Immature natural killer cell (primary cell): ENCODE results near the gene MSRB2. TPM values are rescaled to one million over a fixed set of nuclear protein-coding genes. Genes with fewer than 3 reads are reported as not detected.

ENCODE experiments used
- DNase-seq, 3 donors: peaks; one replicate each; pipeline ENCODE4 v3.0.0; 2022; ENCODE audit warnings: mixed read lengths in 1 of 3
- H3K27ac Mint-ChIP-seq, 6 donors: one replicate each; pipeline ENCODE4 v1.8.0; 2020; ENCODE audit warnings: mixed read lengths in 6 of 6, mild to moderate bottlenecking in 5 of 6, inconsistent platforms in 4 of 6, moderate library complexity in 3 of 6
- H3K27me3 Mint-ChIP-seq, 3 donors: one replicate each; pipeline ENCODE4 v1.8.0; 2020 to 2021; ENCODE audit warnings: low read depth in 3 of 3, mild to moderate bottlenecking in 3 of 3, mixed read lengths in 3 of 3, moderate library complexity in 3 of 3, inconsistent platforms in 1 of 3
- H3K36me3 Mint-ChIP-seq, 3 donors: one replicate each; pipeline ENCODE4 v1.8.0; 2020; ENCODE audit warnings: mixed read lengths in 3 of 3, inconsistent platforms in 2 of 3, mild to moderate bottlenecking in 2 of 3
- H3K4me1 Mint-ChIP-seq, 2 donors: one replicate each; pipeline ENCODE4 v1.8.0; 2020; ENCODE audit warnings: inconsistent platforms in 2 of 2, mild to moderate bottlenecking in 2 of 2, mixed read lengths in 2 of 2, moderate library complexity in 1 of 2
- H3K4me3 Mint-ChIP-seq, 5 donors: one replicate each; pipeline ENCODE4 v1.8.0; 2020; ENCODE audit warnings: mild to moderate bottlenecking in 5 of 5, mixed read lengths in 5 of 5, inconsistent platforms in 3 of 5, moderate library complexity in 3 of 5
- H3K9me3 Mint-ChIP-seq, 6 donors: one replicate each; pipeline ENCODE4 v1.8.0; 2020; ENCODE audit warnings: mild to moderate bottlenecking in 6 of 6, mixed read lengths in 6 of 6, inconsistent platforms in 4 of 6, moderate library complexity in 3 of 6
- polyA plus RNA-seq, 3 donors: library from polyadenylated mRNA; unstranded; fragments of 300-500 nt; fragmentation: Illumina TruSeq; gene quantifications; one replicate each; pipeline ENCODE4 v1.2.3, GENCODE V29; 2021

MSRB2 gene
- polyA plus RNA-seq, 3 donors from 2014 or later: 8.4 to 9.3 (median 9.3) TPM

DNA sequence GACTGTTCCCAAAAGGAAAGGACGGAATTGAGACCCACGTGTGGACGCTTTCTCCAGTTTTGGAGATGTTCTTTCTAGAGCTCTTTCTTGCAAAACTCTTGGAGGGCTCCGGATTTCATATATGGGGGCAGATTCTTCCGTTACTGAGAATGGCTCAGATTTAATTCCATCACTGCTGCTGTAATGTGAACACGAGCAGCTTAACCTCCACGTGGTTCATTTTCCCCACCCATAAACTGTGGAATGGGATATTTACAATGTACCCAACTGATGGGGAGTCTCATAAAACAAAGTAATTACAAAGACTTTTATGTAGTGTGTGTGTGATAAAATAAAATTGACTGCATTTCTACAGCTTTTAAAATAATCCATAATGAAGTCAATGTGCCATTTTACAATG is 15.1 kb upstream of the MSRB2 start:
- H3K4me1 Mint-ChIP-seq: no peaks in the 10 kb centered on the region
- H3K4me3 Mint-ChIP-seq: no peak overlapping the region
- peaks cover 0 to 5% (median 0%) of the 10 kb centered on the region in 3 donors for H3K36me3 Mint-ChIP-seq
- peaks cover 0 to 4% (median 0%) of the 10 kb centered on the region in 6 donors for H3K9me3 Mint-ChIP-seq
- H3K27me3 Mint-ChIP-seq: peaks cover 4 to 43% (median 14%) of the 10 kb centered on the region in 3 donors
- no peak for DNase-seq
- H3K27ac Mint-ChIP-seq: no peak overlapping the region

GRCh38 chr10:23081221-23081750 is 14.1 kb upstream of the MSRB2 start:
- peaks cover 0 to 5% (median 0%) of the 10 kb centered on the region in 3 donors for H3K36me3 Mint-ChIP-seq
- H3K27ac Mint-ChIP-seq: no peak overlapping the region
- no peak for DNase-seq
- H3K27me3 Mint-ChIP-seq: peaks cover 4 to 38% (median 14%) of the 10 kb centered on the region in 3 donors
- peaks cover 0 to 4% (median 0%) of the 10 kb centered on the region in 6 donors for H3K9me3 Mint-ChIP-seq
- no peak overlapping the region for H3K4me3 Mint-ChIP-seq
- no peaks in the 10 kb centered on the region for H3K4me1 Mint-ChIP-seq

DNA sequence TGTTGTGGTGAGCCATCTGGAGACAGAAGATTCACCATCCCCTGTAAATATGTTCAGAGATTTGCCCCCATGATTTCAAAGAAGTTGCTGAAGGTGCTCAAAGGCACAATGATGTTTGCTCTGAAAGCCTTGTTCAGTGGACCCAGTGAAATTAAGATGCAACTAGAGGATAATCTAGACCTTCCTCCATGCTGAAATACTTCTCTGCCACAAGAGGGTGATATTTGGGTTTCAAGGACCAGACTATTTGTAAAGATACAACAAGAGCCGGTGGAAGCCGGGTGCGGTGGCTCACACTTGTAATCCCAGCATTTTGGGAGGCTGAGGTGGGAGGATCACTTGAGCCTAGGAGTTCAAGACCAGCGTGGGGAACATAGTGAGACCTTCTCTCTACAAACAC is 13.5 kb upstream of the MSRB2 start:
- Mint-ChIP-seq H3K36me3 (peaks cover 0 to 5% (median 0%) of the 10 kb centered on the region in 3 donors), H3K4me3 (no peak overlapping the region), H3K27ac (no peak overlapping the region), H3K4me1 (no peaks in the 10 kb centered on the region), H3K9me3 (peaks cover 0 to 4% (median 0%) of the 10 kb centered on the region in 6 donors), H3K27me3 (peaks cover 2 to 38% (median 14%) of the 10 kb centered on the region in 3 donors)
- no peak for DNase-seq

DNA sequence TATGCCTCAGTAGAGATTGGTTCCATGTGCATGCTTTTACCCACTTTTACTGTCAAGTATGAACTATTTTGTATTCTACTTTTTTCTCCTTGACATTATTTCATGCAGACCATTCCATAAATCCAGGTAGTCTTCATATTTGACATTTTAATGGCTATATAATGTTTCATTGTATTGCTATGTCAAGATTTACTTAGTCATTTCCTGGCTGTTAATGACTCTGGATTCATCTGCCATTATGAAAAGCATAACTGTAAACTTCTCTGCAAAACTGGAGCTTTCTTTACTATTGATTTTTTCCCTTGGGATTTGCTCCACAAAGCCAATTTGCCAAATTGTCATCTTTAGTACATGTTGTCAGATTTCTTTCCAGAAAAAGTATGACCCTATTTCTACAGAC is 6.8 kb upstream of the MSRB2 start:
- Mint-ChIP-seq H3K36me3 (peaks cover 0 to 5% (median 0%) of the 10 kb centered on the region in 3 donors), H3K27ac (no peak overlapping the region), H3K9me3 (peaks cover 0 to 4% (median 0%) of the 10 kb centered on the region in 6 donors), H3K4me1 (no peaks in the 10 kb centered on the region), H3K4me3 (no peak overlapping the region), H3K27me3 (peaks cover 0 to 7% (median 2%) of the 10 kb centered on the region in 3 donors)
- DNase-seq: no peak

DNA sequence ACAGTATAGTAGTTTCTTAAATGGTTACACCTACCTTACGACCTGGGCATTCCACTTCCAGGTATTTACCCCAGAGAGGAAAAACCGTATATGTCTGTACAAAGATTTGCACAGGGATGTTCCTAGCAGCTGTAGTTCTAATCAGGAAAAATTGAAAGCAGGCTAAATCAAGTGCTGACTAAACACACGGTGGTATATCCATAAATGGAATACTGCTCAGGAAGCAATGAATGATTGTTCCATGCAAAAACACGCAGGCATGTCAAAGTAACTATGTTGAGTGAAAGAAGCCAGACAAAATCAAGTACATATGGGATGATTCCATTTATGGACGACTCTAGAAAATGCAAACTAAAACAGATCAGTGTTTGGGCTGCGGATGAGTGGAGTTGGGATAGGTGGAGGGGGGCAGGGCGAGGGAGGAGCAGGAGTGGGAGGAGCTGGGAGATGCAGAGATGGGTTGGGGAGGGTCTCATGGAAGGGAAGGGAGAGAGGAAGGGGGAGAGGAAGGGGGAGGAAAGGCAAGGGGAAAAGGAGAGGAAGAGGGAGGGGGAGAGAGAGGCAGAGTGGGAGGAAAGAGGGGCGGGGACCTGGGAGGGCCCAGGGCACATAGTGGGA is 484 bp upstream of the MSRB2 start:
- H3K9me3 Mint-ChIP-seq: no peaks in the 10 kb centered on the region

GRCh38 chr10:23095966-23096801 is 805 bp downstream of the MSRB2 start:
- Mint-ChIP-seq H3K9me3 (peaks cover 0 to 1% (median 0%) of the 10 kb centered on the region in 6 donors), H3K4me1 (peaks cover 15 to 40% of the 10 kb centered on the region in 2 donors), H3K36me3 (no peaks in the 10 kb centered on the region), H3K4me3 (peak overlapping the region; percentile 86 to 95 (median 92)), H3K27ac (peak overlapping the region; percentile 62 to 90 (median 84)), H3K27me3 (peaks cover 2 to 3% (median 2%) of the 10 kb centered on the region in 3 donors)
- peak; percentile 18 to 38 (median 26) for DNase-seq

More for the DNA sequence above, 484 bp upstream of the MSRB2 start:
- Mint-ChIP-seq H3K4me3 (peak overlapping the region; percentile 83 to 93 (median 87)), H3K27ac (peak overlapping the region; percentile 6 to 85 (median 73)), H3K36me3 (no peaks in the 10 kb centered on the region), H3K4me1 (peaks cover 15 to 30% of the 10 kb centered on the region in 2 donors), H3K27me3 (peaks cover 2 to 3% (median 2%) of the 10 kb centered on the region in 3 donors)
- no peak for DNase-seq

DNA sequence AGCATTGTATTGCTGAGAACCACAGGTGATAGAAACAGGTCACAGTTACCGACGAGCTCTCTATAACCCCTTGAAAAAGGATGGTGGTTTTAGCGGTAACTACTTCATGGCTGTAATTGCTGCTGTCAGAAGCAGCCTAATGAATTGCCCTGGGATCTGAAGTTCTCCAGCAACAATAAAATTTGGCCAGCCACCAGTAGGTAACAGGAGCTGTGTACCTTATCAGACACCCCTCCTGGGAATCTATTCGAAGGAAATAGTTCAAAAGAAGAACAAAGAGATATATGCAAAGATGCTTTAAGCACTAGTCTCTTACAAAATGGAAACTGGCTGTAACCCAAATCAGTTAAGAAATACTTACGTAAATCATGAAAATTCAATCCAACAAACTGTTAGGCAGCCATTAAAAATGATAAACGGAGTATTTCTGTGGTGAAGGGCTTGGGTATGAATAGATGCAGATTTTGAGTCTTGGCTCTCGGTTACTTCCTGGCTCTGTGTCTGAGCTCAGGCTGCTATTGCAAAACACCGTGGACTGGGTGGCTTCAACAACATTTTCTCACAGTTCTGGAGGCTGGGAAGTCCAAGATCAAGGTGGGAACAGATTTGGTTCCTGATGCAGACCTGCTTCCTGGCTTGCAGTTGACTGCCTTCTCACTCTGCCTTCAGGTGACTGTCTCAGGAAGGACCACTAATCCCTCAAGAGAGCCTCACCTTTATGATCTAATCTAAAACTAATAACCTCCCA is 1.6 kb downstream of the MSRB2 start:
- H3K27ac Mint-ChIP-seq: peak overlapping the region in 2 of 6 donors; percentile 82 to 90
- peaks cover 2 to 4% (median 2%) of the 10 kb centered on the region in 3 donors for H3K27me3 Mint-ChIP-seq
- peak overlapping the region; percentile 86 to 95 (median 92) for H3K4me3 Mint-ChIP-seq
- peaks cover 0 to 1% (median 0%) of the 10 kb centered on the region in 6 donors for H3K9me3 Mint-ChIP-seq
- DNase-seq: no peak
- peaks cover 0 to 4% (median 0%) of the 10 kb centered on the region in 3 donors for H3K36me3 Mint-ChIP-seq
- H3K4me1 Mint-ChIP-seq: peaks cover 15 to 40% of the 10 kb centered on the region in 2 donors

DNA sequence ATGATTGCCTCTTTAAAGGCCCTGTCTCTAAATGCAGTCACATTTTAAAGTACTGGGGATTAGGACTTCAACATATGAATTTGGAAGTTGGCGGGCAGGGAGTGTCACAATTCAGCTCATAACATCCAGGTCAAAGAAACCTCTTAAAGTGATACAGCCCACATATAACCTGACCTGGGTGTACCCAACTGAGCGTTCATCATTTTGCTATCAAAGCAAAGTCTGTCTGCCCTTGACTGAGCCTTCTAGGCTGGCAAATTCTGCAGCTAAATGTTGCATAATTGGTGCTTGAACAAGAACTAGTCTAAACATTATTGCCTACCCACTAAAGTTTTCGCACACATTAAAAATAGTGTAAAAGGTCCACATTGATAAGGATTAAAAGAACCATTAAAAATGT is 3.7 kb downstream of the MSRB2 start:
- no peak overlapping the region for H3K27ac Mint-ChIP-seq
- no peak overlapping the region for H3K4me3 Mint-ChIP-seq
- peaks cover 15 to 40% of the 10 kb centered on the region in 2 donors for H3K4me1 Mint-ChIP-seq
- H3K9me3 Mint-ChIP-seq: peaks cover 0 to 1% (median 0%) of the 10 kb centered on the region in 6 donors
- H3K27me3 Mint-ChIP-seq: peaks cover 2 to 4% (median 2%) of the 10 kb centered on the region in 3 donors
- H3K36me3 Mint-ChIP-seq: peaks cover 0 to 6% (median 0%) of the 10 kb centered on the region in 3 donors
- DNase-seq: no peak

GRCh38 chr10:23099816-23100215 is 4.4 kb downstream of the MSRB2 start:
- peaks cover 15 to 33% of the 10 kb centered on the region in 2 donors for H3K4me1 Mint-ChIP-seq
- no peak overlapping the region for H3K27ac Mint-ChIP-seq
- peaks cover 2 to 4% (median 2%) of the 10 kb centered on the region in 3 donors for H3K27me3 Mint-ChIP-seq
- peaks cover 1 to 13% (median 7%) of the 10 kb centered on the region in 3 donors for H3K36me3 Mint-ChIP-seq
- H3K4me3 Mint-ChIP-seq: no peak overlapping the region
- H3K9me3 Mint-ChIP-seq: peaks cover 0 to 1% (median 0%) of the 10 kb centered on the region in 6 donors
- DNase-seq: no peak

GRCh38 chr10:23100331-23101030 is 5.1 kb downstream of the MSRB2 start:
- no peak overlapping the region for H3K27ac Mint-ChIP-seq
- H3K27me3 Mint-ChIP-seq: peaks cover 2 to 4% (median 2%) of the 10 kb centered on the region in 3 donors
- peak overlapping the region in 1 of 5 donors; percentile 1 for H3K4me3 Mint-ChIP-seq
- H3K4me1 Mint-ChIP-seq: peaks cover 15 to 31% of the 10 kb centered on the region in 2 donors
- H3K9me3 Mint-ChIP-seq: peaks cover 0 to 1% (median 0%) of the 10 kb centered on the region in 6 donors
- no peak for DNase-seq
- H3K36me3 Mint-ChIP-seq: peaks cover 8 to 16% (median 13%) of the 10 kb centered on the region in 3 donors

DNA sequence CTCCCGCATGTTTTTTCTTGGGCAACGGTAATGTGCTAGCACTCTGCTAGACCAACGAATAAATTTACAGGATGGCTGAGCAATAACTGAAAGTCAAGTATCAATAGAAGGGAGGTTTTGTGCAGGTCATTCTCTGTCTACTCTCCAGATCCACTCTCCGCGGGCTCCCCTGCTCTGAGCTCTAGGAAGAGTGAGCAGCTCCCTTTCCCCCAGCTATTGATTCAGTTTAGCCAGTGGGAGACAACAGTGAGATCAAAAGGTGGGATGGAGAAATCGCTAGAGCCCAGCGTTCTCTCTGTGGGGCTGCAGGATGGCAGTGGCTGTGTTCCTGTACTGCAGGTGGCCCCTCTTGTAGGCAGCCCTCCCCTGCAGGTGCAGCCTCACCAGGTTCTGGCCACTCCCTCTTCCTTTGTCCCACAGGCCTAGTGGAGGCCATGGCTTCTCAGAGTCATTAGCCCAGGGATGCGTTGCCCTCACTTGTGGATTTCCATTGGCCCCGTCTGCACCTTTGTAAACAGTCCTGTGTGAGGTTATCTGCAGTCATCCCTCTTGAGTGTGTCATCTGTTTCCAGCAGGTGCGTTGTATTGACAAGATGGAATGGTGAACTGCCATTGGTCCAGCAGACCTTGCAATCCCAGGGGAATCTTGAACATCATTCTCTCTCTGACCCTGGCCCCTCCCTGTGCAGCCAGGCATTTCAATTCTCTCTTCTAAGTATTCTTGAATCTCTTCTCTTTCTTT is 11.1 kb downstream of the MSRB2 start:
- DNase-seq: no peak
- peaks cover 23 to 51% (median 44%) of the 10 kb centered on the region in 3 donors for H3K36me3 Mint-ChIP-seq
- no peak overlapping the region for H3K27ac Mint-ChIP-seq
- H3K4me3 Mint-ChIP-seq: no peak overlapping the region
- no peaks in the 10 kb centered on the region for H3K9me3 Mint-ChIP-seq
- H3K27me3 Mint-ChIP-seq: peaks cover 0 to 2% (median 1%) of the 10 kb centered on the region in 3 donors
- no peaks in the 10 kb centered on the region for H3K4me1 Mint-ChIP-seq
